AG20443 (cell line): Measurements from ENCODE around the gene RERG.

Source experiments
- DNase-seq: peaks from one replicate; pipeline ENCODE4 v3.0.0; 2012; ENCODE audit warnings: low spot score, mixed read lengths

The RERG gene

DNA sequence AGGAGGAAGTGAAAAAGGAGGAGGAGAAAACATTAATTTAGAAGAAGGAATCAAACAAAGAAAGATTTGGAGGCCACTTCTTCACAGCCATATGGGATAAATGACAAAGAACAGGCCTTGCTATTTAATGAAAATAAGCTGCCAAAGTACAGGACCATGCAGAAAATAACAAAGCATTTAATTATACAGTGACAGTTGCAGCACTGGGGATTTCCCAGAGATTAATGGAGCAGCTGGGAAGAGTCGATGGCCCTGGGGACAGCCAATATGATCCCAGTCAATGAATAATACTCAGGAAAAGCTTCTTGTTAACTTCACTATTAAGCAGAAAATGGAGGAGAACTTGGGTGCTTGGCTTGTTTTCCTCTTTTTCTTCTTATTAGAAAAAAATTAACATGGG lies 34.6 kb downstream of the RERG start:
- DNase-seq = no peak

DNA sequence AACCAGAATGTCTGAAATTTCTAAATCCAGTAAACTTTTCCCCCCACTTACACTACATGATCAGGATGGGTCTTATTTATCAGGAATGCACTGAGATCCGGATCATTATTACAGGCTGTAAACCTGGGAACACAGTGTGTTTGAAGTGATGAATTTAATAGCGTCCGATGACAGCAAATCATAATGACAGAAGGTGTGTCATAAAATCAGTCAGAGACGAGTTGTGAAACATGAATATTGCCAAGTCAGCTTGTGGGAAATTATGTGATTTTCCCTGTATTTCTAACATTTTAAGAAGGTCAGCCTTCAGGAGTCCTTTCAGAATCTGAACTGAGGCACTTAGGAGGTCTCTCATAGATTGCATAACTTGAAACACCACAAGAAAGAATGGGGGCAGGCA lies 36.7 kb downstream of the RERG start:
- no peak for DNase-seq

DNA sequence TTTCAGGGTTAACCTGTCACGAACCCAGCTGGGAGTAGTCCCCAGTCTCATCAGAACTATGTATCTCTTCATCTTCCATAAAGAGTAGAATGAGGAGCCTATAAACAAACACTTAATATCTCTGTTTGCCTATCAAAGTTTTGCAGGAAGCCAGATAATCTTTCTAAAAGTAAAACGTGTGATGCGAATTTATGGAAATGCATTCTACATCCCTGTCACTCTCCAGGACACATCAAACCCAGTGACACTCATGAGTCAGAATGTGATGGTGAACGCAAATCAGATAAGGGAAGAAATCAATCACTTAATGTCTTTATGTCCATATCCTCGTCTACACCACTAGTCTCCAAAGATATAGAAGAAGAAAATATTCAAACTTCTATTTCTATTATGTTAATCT lies 37.4 kb downstream of the RERG start:
- DNase-seq = no peak

DNA sequence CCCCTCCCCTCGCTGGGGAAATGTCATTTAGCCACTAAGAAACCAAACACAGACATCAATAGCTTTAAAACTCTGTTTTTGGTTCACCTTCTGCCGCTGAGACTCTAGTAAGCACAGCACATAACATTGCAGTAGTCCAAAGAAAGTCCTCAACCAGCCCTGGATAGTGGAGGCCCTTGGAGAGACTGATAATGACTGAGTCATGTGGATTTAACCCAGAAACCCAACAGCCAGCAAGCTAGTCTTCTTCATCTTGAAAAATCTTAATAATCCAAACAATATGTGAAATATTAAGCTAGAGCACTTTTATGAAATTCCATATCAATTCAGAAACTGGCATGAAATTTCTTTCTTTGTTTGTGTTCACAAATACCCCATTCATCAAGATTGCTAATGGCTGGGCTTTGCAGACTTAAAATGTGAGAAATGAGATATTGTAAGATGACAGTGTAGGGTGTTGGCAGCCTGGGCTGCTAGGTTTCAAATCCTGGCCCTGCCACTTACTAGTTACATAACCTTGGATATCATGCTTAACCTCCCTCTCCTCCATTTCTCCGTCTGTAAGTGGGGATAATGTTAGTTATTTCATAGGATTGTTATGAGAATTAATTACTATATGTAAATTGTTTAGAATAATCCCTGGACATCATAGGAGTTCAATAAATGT lies 40.1 kb downstream of the RERG start:
- no peak for DNase-seq

DNA sequence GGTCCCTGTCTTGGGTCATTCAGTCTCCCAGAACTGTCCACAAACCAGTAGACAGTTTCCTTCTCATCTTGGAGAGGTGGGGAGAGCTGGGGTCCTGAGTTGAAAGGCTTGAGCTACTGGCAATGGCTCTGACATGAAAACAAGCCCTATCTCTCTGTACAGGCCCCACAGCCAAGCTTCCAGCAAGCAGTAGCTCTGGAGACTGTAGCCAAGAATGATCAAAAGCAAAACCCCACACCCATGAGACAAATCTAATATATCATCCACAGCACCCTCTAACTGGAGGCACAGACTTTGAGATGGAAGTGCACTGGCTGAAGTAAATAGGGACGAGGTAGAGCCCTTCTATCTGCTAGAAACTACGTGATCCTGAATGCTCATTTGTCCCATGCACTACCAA lies 40.9 kb downstream of the RERG start:
- no peak for DNase-seq

DNA sequence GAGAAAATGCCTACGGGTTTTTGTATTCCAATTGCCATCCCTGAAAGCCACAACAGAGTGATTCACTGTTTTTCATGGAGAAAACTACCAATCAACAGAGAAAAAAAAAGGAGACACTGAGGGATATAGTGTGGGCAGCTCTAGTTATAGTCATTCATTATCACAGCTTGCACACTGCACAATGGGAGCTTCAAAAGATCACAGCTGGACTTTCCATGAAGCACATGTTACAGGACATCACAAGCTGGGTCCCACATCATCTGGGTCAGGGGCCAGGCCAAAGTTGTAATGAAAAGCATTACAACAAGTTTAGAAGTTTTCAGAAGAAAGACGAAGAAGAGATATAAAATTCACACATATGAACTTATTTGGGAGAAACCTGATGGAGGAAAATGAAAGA lies 41.5 kb downstream of the RERG start:
- DNase-seq = no peak

DNA sequence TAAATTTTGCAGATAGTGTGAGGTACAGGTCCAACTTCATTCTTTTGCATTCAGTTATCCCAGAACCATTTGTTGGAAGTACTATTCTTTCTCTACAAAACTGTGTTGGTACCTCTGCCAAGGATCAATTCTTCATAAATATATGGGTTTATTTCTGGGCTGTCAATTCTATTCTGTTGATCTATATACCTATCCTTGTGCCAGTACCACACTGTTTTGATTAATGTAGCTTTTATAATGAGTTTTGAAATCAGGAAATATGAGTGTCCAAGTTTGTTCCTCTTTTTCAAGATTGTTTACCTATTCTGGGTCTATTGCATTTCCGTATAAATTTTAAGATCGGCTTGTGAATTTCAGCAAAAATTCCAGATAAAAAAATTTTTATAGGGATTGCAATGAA lies 48.1 kb downstream of the RERG start:
- no peak for DNase-seq

DNA sequence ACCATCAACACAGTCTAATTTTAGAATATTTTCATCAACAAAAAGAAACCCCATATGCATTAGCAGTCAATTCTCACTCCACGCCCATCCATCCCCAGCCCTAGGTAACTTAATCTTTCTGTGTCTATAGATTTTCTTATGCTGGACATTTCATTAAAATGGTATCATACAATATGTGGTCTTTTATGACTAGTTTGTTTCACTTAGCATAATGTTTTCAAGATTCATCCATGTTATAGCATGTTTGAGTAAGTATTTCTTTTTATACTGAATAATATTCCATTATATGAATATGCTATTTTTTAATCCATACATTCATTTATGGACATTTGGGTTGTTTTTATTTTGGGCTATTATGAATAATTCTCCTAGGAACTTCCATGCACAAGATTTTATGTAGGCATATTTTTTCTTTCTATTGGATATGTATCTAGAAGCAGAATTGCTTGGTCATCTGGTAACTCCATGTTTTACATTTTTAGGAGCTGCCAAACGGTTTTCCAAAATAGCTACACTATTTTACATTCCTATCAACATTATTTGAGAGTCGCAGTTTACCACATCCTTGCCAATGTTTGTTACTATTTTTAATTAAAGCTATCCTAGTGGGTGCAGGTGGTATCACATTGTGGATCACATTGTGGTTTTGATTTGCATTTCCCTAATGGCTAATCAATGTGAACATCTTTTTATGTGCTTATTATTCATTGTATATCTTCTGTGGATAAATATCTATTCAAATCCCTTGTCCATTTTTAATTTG lies 49.0 kb downstream of the RERG start:
- DNase-seq = no peak

DNA sequence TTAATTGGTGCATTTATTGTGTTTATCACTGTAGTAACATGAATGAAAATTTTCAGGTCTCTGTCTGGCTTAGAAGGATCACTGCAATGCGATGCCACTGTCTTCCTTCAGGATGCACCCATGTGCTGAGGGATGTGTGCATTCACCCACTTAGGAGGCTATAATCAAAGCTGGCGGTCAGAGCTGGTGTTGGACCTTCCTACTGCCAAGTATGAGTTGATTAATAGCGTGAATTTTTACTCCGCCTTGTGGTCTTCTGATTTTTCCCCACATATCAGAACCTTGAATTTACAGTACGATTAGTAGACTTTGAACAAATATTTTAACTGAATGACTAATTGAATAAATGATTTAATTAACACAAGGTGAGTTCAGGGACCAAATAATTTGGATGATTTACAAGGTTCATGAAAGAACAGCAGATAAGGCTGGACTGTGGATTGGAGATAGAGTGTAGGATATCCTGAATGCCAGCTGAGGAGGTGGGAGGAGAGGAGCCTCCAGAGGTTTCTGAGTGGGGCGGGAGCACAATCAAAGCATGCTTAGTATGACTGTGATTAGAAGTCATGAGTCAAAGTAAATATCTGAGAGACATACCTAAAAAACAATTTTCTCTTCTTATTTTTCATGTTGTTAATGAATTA lies 50.1 kb downstream of the RERG start:
- DNase-seq = no peak

DNA sequence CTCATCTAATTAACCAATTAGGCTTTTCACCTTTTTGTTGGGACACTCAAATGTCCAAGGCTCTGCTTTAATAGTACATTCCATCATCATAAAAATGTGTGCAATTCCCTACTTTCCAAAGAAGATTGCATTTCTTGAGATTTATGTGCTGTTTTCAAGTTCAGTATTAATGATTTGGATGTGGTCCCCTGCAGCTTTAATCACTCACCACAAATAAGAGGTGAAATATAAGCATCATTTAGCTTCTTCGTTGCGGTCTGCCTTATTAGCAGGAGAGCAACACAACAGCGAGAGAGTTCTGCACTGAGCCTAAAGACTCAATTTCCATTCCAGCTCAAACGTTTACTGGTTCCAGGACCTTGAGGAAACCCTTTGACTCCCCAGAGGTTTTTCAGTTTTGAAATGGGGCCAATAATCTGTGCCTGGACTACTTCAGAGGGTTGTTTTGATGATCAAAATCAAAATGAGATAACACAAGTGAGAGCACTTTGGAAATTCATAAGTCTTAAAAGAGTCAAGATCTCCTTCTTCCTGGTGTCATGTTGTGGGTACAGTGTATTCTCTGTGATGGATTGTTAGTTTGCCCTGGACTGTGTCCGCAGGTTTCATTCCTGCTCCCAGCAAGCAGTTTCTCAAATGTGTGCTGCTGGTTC lies 53.1 kb downstream of the RERG start:
- DNase-seq = no peak

DNA sequence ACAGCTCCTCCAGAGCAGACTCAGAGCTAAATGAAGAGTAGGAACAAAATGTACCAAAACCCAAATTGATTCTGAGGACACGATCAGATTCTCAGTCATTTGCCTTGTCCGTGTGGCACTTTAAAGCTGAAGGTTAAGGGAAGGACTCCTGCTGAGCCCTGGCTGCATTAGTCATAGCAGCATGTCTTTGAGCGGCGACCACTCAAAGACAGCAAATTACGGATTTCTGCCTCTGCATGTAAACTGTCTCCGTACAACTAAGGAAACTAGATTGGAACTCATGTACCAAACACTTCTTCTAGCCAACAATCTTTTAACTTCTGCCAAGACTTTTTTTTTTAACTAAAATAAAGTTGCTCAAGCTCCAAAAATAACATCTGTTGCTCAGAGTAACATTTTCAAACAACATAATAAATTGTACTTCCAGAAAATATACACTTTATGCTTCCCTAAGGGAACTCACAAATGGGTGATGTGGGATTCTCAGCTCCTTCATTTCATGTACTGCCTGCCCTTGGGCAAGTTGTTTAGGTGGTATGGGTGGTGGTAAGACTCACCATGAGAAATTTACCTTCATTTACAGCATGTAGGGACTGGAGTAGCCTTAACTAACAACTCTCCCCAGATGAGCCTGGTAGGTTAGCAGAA lies 56.1 kb downstream of the RERG start:
- DNase-seq = no peak

DNA sequence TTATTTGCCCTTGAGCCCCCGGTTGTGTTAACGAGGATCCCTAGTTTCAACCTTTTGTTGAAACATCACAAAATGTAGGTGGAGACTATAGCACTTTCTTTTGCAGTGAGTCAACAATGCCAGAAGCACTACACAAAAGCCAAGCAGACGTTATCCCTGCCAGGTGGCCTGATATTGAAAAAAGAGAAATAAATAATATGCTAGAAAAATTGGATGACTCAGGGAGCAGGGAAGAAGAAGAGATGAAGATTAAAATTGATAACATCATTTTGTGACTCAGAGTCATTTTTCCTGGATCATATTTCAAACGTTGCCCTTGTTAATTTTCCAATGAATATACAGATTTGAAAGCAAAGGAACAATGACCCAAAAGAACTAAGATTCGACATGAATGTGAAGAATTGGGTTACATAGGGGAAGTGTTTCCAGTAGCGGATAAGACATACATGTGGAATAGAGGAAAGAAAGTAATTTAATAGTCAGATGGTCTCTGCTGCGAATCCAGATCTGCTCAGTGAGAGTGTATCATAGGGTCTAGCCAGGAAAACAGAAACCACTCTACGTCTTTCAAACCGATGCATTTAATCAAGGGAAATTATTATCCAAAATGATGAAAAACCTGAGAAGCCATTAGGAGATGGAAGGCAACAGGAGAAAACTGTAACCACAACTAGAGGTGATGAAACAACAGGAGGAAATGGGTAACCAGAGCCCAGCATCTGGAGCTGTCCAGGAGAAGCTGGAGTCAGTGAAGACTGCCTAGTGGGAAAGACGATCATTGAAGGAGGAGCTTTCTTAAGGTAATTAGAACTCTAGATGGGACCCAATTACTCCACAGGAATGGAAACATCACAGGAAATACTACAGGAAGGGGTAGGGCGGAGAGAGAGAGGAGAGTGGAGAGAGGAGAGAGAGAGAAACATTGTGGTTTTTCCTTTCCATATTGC lies 57.9 kb downstream of the RERG start:
- no peak for DNase-seq

DNA sequence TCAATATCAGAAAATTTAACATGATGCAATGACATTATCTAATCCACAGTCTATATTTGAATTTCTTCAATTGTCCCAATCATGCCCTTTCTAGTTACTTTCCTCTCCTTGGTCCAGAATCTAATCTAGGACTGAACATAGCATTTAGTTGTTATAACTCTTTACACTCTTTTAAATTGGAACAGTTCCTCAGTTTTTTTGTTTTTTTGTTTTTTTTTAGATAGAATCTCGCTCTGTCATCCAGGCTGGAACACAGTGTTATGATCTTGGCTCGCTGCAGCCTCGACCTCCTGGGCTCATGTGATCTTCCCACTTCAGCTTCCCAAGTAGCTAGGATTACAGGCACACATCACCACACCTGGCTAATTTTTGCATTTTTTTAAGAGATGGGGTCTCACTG lies 63.1 kb downstream of the RERG start:
- no peak for DNase-seq

DNA sequence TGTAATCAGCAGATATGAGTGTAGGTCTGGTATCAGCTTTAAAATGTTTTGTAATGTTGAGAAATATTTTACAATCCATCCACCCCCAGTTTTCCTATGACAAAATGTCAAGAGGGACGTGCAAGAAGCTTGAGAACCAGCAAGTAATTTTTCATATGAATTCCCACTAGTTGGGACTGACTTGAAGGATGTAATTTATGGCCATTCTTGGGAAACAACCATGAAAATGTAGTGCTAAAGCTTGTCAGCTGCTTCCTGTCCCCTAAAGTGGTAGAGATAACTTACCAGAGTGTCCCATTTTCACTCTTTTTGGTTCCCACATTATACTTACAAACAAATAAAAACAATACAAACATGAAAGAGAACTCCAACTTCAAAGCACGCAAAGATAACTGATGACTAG lies 63.9 kb downstream of the RERG start:
- DNase-seq = no peak

DNA sequence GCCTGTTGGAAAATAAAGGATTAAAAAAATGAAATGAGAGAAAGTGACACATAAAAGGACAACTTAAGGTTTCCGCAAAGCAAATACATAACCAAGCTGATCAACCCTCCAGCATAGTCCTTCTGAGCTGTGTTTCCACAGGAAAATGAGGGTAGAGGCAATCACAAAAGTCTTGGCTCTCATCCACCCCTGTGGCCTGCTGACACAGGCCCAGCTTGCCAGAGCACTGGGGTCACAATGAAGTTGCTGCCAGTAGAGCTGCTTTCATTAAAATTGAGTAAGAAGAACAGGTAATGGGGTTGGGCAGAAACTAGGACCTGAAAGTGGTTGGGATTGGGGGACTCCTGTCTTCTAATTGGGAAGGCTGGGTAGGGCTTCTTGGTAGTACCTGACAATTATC lies 65.9 kb downstream of the RERG start:
- no peak for DNase-seq

DNA sequence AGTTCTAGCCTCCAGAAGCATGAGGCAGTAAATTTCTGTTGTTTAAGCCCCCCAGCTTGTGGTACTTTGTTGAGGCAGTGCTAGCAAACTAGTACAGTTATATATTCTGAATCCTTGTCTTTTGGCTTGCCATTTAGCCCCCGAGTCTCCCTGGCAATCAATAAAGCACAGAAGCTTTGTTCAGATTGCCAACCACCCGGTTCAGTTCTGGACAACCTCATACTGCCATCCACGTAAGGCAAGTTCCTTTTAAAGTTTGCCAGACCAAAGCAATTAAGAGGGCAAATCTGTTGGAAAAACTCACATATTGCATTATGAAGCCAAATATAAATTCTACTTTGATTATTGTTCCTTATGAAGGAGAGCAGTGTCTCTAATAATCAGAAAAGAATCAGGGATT lies 67.1 kb downstream of the RERG start:
- DNase-seq = no peak

DNA sequence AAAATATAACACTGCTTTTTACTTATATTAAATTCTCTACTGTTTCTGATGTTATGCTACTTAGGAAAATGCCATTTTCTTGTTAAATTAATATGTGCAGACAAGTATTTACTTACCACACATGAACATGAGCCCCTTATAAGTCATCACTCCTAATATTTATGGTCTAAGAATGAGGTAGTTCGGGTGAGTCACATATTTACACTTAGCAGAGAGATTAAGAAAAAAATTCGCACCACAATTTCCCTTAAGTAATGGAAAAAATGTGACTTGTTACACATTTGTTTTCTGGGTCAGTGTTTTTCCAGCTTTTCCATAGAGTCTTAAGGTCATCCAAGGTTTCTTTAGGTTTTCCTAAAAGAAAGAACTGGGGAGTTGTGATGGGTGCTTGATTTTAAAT lies 68.3 kb downstream of the RERG start:
- no peak for DNase-seq

DNA sequence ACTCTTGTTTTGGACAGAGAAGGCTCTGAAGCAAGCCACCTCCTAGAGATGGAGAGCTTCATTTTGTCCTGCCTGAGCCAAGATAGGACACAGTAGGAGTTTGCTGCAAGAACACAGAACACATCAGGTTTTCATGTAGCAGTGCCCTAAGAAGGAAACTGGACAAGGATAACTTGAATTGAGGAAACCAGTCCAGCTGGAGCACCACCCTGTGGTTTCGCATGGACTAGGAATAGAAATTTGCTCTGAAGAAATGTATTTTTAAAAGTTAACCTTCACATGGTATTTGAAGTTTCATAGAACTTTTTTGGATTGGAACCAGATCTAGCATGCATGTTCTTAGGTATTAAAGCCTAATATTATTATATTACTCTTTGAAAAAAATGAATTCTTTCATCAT lies 68.8 kb downstream of the RERG start:
- peak; percentile 12 for DNase-seq

DNA sequence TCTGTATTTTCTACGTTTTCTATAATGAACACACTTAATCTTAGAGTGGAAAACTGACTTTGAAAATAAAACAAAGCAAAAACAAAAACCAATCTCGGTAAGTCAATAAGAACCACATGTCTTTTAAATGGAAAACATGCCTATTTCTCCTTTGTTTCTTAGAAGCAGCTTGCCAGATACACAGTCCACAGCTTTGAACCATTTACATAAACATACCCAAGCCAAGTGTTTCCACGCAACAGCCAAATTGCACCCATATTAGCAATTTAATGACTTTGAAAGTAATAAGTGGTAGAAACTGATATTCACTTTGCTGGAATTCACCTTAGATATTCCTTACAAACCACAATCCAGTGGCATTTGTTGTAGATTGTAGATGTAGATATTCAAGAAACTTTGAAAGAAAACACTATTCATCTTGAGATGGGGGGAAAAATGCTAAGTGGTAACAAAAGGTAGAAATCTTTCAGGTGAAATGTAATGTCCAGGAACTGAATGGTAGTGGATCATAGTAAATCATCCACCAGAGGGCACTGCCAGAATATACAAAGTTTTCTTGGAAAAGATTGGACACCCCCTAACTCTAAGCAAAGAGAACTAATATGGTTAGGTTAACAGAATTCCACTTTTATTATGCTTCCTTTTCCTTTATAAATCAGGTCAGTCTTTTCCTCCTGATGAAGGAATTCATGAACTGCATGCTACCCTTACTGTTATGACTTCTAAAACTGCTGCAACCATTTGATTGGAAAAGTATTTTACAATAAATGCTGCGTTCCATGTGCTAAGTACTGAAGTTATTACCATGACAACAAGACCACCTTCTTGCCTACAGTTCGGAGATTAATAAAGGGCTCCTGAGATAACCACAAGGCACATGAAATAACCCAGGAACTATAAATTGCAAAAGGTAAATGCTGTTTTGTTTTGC lies 69.8 kb downstream of the RERG start:
- DNase-seq = no peak

DNA sequence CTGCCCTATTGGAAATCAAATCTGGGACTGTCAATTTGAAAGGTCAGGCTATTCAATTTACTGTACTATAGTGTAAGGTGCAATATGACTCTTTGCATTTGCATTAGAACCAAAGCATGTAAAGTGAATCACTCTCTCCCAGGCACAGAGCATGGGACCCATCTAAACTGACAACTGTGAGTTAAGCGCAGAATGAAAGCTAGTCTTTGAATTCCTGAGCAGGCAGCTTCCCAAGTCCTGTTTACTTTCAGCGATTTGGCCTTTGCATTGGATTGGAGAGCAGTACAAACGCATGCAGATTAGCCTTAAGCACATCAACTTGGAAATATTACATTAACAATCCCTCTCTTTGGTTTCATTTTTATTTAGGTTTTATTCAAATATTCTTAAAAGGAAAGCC lies 74.6 kb downstream of the RERG start:
- DNase-seq = no peak
